ENCODE results near the gene PMEL. TPM values are rescaled to one million over a fixed set of nuclear protein-coding genes. Genes with fewer than 3 reads are reported as not detected.

Gene PMEL
- total and polyA plus RNA-seq, 9 of the 15 experiments (the other 6 are each of a cell fraction or from before 2014, with no cell fraction given), result 0.36 to 2.0 (median 0.98) TPM

GRCh38 chr12:55935738-55936151, 30.1 kb downstream of the PMEL start:
- DNase-seq (ENCODE audit: extremely low read depth in 1 of 4, low spot score in 3 of 4), result no peak
- WGBS (ENCODE audit: insufficient coverage, low coverage, missing lambda C conversion rate), result 66% methylated on average over 25 of the region's 26 CpGs
- ATAC-seq, result no peak
- FAIRE-seq, result no peak
- H3K36me3 ChIP-seq (ENCODE audit: control insufficient read depth, insufficient read depth, low read length), result no peaks in the 10 kb centered on the region
- in situ Hi-C loops (cut with MboI), result no loop called here
- H3K9me1 ChIP-seq (ENCODE audit: control insufficient read depth, insufficient read depth, low read length), result no peaks in the 10 kb centered on the region
- 0 out of 4 replicates have a peak overlapping the region, but pooled peaks of 1 of the 2 experiments have one; percentile 5 for H3K9ac ChIP-seq (ENCODE audit: insufficient read depth in 1 of 2, low read depth in 2 of 2, low read length in 2 of 2)
- H3K27ac ChIP-seq (ENCODE audit: extremely low read depth, low read depth, low read length), result no peak overlapping the region
- TF ChIP-seq ZBTB33 (CRISPR knock-in tag; IDR thresholded peaks at IDR 0.05), result 0 out of 2 replicates have a peak, but pooled peaks have one; percentile 12
- TF ChIP-seq ZNF124 (CRISPR knock-in tag; IDR thresholded peaks at IDR 0.05), result no peak
- no peak for TF ChIP-seq POLR3G (IDR thresholded peaks at IDR 0.05; ENCODE audit: extremely low read depth, insufficient read length, insufficient replicate concordance)
- TF ChIP-seq EGR1 (conservative IDR thresholded peaks at IDR 0.05), result peak; percentile 65; the same call in 1 of the 2 replicates
- BruUV-seq (replicated peaks), result no TSS peak
- no peaks in the 10 kb centered on the region for H3K9me3 ChIP-seq (replicated peaks; ENCODE audit: control insufficient read depth, insufficient read depth, low read depth, low read length)
- no peak overlapping the region for H2AFZ ChIP-seq (ENCODE audit: low read depth, low read length)
- H3K79me2 ChIP-seq (ENCODE audit: control insufficient read depth, insufficient read depth, low read length), result no peaks in the 10 kb centered on the region
- H3K4me1 ChIP-seq (replicated peaks in 1 of 2; ENCODE audit: control insufficient read depth in 2 of 2, insufficient read depth in 2 of 2, low read length in 2 of 2), result peaks cover 21 to 28% of the 10 kb centered on the region in 2 experiments; a peak in 4 of 5 replicates
- no peak overlapping the region for H3K4me2 ChIP-seq (ENCODE audit: insufficient read depth, low read length)
- intact Hi-C loops (cut with micrococcal nuclease), result no loop called here
- no peak overlapping the region for H3K4me3 ChIP-seq
- no peaks in the 10 kb centered on the region for H4K20me1 ChIP-seq (replicated peaks; ENCODE audit: control insufficient read depth, insufficient read depth, low read length)
- POLR2A ChIA-PET, result interaction anchor here (0.8 to 0.9 kb wide), 2 partner anchors 8 to 38 kb away, joined by 4 to 6 read pairs; partner anchors contain the start of gene PYM1
- no peaks in the 10 kb centered on the region; a peak in 1 of 5 replicates for H3K27me3 ChIP-seq (ENCODE audit: control insufficient read depth in 2 of 2, insufficient read depth in 2 of 2, low read length in 2 of 2)
- CTCF ChIA-PET (ENCODE audit: low intra/inter-chr PET ratio), result no interaction called here
